ENCODE data around the gene EVA1A.

Gene EVA1A

GRCh38 chr2:75561566-75562512 lies 1.1 kb upstream of the EVA1A start:
- no peak for DNase-seq

DNA sequence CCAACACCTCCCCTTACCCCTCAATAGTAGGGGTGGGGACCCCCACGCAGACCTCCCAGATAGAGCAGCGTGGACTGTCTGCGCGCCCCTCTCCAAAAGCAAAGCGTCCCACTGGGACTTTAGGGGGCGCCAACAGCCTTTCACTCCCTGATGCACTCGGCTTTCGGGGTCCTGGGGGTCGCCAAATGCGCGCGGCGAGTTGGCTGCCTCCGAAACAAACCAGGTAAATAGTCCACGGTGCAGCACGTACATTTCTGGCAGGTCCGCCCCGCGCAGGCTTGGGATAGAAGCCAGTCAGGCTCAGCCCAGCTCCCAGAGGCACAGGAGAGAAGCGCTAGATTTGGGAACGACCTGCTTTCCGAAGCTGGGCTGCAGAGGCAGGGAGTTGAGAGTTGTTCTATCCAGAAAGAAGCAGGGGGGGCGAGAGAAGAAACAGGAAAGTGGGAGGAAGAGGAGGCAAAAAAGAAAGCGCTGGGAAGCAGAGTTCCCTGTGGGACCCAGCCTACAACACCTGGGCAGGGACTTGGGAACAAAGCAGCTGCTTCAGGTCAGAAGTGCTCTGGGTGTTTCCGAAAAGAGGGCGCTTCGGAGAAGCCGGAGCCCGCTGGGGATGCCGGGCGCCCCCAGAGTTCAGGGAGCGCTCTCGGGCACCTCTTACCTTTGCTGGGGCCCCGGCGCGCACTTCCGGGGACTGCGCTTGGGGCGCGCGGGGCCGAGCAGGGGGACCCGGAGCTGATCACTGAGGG lies 544 bp downstream of the EVA1A start:
- DNase-seq = no peak

DNA sequence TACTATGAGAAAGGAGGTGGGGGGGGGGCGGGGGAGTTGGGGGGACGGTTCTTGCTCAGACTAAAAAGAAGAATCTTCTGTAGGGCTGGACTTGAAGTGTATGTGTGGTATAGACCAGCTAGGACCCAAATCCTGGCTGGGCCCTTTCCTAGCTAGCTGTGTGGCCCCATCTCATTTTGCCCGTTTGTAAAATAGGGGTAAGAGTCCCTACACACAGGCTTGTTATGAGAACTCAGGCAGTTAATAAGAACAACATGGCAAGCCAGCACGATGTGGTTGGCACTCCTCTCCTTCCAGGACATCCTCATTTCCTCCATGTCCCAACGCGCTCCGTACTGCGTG lies 1.1 kb downstream of the EVA1A start:
- no peak for DNase-seq

DNA sequence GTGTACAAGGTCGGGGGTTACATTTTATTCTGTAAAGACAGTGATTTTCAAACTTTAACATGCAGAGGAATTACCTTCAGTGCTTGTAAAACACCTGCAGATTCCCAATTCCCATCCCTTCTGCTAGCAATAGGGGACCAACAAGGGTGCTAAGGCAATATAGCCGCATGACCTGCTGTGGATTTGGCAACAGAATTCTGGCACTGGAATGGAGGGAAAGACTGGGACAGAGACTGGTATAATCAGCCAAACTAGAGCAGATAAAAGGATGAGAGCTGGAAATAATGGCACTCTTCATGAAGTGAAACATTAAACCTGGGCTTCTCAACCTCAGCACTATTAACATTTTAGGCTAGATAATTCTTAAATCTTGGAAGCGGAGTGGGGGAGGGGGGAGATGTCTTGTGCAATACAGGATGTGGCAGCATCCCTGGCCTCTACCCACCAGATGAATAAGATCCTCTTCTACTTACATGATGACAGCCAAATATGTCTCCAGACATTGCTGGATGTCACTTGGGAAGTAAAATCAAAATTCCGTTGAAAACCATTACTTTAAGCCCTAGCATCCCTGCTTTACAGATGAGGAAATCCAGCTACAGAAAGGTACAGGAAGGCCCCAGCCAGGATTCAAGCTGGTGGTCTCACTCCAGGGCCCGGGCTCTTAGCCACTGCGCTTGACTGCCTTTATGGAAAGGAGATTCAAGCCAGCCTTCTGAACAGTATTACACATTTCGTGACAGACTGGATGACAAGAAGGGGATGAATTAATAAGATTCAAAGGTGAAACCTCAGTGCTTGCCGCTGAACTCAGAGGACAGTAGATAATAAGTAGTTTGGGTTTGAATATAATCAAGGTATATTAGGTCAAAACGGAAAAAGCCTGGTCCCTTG lies 1.7 kb downstream of the EVA1A start:
- no peak for DNase-seq

GRCh38 chr2:75558136-75558535 lies 2.6 kb downstream of the EVA1A start:
- no peak for DNase-seq

GRCh38 chr2:75557474-75558133 lies 3.1 kb downstream of the EVA1A start:
- no peak for DNase-seq

DNA sequence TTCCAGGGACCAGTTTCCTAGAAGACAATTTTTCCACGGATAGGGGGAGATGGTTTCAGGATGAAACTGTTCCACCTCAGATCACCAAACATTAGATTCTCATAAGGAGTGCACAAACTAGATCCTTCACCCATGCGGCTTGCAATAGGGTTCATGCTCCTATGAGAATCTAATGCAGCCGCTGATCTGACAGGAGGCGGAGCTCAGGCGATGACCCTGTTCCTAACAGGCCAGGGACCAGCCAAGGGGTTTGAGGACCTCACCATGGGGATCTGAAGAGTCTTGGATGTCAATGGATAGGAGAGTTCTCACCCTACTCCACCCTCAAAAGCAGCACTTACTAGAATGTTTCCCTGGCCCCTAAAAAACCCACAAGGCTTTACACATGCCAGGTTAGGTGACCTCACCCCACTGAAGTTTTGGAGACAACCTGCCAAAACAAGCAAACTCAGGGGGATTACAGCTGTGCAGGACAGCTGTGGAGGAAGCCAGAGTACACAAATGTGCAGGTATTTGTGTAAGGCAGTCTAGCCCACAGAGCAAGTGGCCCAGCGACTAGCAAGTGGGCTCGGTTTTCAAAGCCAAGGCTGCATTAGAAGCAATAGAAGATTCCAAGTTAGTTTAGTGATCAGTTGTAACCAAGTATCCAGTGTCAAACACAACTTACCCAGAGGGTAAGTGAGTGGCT lies 3.9 kb downstream of the EVA1A start:
- DNase-seq = no peak

GRCh38 chr2:75555701-75556100 lies 5.0 kb downstream of the EVA1A start:
- DNase-seq = no peak

DNA sequence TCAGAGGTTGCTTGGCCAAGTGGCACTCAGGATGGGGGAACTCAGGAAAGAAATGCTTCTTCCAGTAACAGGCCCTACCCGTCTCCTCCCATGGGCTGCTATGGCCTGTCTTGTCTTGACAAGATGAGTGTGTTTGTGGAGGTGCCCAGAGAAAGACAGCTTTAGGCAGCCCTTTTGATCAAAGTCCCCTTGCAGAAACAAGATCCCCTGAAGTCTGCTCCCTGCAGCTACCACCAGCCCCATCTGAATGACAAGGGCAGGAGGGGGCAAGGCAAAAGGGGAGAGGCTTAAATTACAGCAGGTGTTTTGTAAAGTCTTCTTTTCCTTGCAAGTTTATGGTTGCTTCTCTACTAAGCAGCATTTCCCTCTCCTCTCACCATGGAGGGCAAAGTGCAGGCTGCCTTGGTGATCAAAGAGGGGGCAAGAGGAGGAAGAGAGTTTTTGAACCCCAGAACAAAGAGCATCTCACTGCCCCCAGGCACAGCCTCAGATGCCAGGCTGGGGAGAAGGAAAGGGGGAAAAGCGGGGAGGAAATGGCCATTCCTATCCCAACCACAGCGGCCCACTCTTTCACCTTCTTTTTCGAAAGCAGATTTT lies 6.7 kb downstream of the EVA1A start:
- DNase-seq = no peak

DNA sequence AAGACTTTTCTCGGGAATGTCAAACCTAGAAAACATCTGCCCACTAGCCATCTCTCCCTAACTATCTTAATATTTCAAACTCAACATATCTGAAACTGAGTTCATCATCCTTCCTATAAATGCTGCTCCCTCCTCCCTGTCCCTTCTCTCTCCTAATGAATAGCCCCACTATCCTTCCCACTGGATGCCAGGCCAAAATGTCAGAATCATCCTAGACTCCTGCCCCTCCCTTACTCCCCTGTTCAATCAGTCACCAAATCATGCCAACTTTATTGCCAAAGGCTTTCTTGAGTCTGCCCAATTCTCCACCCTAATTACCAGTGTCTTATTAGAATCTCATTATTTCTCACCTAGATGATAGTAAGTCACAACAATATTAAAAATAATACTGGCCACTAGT lies 8.5 kb downstream of the EVA1A start:
- DNase-seq = no peak

DNA sequence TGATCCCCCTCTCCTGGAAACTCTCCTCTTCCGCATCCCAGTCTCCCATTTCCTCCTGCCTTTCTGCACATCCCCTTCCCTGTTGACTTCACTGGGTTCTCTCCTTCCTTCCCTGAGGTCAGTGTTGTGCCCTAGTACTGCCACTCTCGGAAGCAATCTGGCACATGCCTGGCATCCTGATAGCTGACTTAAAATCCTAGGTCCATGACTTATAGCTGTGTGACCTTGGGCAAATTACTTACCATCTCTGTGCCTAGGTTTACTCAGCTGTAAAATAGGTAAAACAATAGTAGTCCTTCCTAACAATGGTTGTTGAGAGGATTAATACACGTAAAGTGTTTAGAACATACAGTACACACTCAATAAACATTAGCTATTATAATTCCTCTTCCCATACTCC lies 9.3 kb downstream of the EVA1A start:
- DNase-seq = no peak

DNA sequence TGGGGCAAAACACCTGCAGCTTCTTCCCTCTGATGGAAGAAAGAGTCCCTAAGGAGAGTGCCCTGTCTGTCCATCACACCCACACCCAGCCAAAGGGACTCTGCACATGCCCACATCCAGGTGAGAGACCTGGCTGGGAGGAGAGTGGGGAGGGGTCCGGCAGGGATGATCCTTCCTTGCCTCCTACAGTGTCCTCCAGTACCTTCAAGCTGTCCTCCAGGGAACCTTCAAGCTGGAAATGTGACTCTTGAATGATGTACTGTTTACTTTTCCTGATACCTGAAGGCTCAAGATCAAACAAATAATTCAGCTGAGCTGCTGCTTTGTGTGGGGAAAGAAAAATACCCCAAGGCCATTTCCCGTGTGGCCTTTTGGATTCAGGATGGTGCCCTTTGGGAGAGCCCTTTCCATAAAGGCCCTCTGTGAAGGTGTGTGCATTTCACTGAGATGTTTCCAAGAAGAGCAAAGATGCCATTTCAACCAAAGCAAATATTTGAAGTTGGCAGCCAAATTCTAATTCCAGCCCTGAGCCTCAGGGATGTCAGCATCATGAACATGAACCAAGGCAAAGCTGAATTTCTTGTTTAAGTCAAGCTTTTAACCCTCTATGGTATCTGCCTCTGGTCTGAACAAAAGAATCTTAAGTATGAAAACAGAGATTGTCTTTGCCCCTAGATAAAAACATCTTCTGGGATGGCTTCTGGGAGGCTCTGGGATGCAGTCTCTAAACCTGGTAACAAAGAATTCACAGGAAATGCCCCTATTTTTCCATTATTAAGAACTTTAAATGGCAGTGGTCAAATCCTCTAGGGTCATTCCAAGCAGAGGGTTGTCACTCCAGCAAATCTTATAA lies 11.1 kb downstream of the EVA1A start:
- DNase-seq = no peak

GRCh38 chr2:75548036-75548573 lies 12.6 kb downstream of the EVA1A start:
- DNase-seq = peak; percentile 7

DNA sequence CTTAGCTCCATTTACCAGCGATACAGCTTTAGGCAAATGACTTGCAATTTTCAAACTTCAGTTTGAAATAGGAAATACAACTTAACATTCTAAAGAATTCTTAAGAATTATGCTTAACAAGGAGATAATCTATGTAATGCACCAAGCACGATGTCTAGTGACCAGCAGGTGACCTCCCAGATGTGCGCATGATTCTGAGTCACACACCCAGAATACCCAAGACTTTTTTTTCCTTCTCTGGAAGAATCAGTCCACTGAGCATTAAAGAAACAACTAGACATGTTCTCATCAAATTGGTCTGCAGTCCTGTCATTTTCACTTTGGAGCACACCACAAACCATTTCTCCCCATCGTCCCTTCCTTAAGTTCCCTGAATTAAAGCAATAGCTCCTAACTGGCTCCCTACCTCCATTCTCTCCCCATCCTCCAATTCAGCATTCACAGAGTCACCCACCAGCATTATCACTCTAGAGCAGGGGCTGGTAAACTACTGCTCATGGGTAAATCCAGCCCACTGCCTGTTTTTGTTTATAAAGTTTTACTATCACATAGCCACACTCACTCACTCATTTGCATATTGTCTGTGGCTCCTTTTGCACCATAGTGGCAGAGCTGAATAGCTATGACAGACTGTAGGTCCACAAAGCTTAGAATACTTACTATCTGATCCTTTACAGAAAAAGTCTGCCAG lies 13.2 kb downstream of the EVA1A start:
- DNase-seq = no peak

- DNase-seq = no peak
Observed at GRCh38 chr2:75545922-75546321, 14.8 kb downstream of the EVA1A start.

GRCh38 chr2:75545387-75545786 lies 15.4 kb downstream of the EVA1A start:
- no peak for DNase-seq

DNA sequence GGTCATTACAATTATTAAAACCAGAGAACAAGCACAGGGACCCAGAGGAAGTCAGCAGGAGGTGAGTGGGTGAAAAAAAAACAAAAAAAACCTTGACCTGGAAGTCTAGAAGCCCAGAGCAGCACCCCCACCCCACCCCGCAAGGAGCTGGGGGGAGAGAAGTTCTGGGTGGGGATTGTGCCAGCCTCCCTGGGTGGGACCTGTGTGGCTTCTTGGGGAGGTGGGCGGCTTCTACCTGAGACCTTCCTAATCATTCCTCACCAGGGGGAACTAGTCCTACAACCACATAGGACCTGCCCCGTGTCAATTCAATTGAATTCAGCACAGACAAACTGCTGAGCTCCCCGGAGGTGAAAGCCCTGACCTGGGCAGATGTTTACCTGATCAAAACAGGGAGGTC lies 17.3 kb downstream of the EVA1A start:
- DNase-seq = no peak

DNA sequence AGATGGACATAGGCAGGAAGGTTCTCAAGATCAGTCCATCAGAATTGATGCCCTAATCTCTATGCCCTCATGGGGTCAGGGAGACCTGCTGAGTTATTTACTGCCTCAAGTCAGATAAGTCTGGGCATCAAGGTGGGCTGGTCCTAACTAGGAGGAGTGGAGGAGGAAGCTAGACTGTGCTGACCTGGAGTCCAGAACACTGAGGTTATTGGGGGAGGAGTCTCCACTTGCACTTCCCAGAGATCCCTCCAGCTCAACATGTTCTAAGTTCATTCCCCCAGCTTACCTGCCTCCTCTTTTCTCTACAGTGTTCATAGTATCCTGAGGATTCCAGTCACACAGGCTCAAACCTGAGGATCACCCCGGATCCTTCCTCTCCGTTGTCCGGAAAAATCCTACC lies 19.3 kb downstream of the EVA1A start:
- no peak for DNase-seq

- DNase-seq = no peak
Observed at GRCh38 chr2:75540994-75541393, 19.7 kb downstream of the EVA1A start.

Measured in hematopoietic multipotent progenitor cell treated with erythropoietin and hydrocortisone succinate and interleukin-3 and kit ligand, for 6 days (in vitro differentiated cells).